Esophagus mucosa (tissue), 1 donor: ENCODE data around the gene PIN1. TPM values are rescaled to one million over a fixed set of nuclear protein-coding genes. Genes with fewer than 3 reads are reported as not detected.
"Not testable (repeated sequence)": the region's sequence is repeated elsewhere in the genome, so short reads cannot be mapped to it uniquely, and the experiment has no call there.

Source experiments
- ATAC-seq: fragments of 200-7000 bp; cut with Tn5 transposase; one replicate; pipeline ENCODE4 v1.9.1; 2020
- total RNA-seq: library from RNA; stranded (reverse); gene quantifications from one replicate; pipeline ENCODE4 v1.2.4, GENCODE V29; 2023
- donor health status: DM: yes; HTN: yes; CAD: no.

PIN1 gene
- total RNA-seq, 1 donor from 2014 or later: 54.4 TPM

DNA sequence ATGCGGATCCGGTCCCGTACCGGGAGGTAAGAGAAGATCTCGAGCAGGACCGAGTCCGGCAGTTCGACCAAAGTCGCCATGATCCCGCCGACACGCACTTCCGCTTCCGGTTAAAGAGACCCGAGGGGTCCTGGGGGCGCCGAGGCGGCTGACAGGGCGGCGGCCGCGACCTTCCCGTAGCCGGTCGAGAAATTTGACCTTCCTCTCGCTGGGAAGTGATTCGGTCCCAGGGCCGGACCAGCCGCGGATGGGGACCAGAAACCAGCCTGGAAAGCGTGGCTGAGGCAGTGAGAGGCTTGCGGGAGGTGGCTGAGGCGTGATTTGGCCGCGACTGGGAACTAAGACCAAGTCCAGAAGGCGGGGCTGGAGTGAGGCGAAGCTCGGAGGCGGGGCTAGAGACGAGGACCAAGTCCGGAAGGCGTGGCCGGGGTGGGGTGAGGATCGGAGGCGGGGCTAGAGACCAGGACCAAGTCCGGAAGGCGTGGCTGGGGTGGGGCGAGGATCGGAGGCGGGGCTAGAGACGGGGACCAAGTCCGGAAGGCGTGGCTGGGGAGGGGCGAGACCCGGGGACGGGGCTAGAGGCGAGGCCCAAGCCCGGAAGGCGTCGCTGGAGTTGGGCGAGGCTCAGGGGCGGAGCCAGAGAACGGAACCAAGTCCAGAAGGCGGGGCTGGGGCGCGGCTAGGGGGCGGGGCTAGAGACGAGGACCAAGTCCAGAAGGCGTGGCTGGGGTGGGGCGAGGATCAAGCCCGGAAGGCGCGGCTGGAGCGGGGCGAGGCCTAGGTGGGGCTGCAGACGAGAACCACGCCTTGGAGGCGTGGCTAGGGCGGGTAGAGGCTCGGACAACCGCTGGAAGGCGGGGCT is 16.2 kb upstream of the PIN1 start, which contains the start of gene FBXL12:
FBXL12 (minus strand) TSS at position 346 of the 862 bp plus-strand sequence; CDS start at position 80, 266 bp downstream.
- ATAC-seq: peak; percentile 96

DNA sequence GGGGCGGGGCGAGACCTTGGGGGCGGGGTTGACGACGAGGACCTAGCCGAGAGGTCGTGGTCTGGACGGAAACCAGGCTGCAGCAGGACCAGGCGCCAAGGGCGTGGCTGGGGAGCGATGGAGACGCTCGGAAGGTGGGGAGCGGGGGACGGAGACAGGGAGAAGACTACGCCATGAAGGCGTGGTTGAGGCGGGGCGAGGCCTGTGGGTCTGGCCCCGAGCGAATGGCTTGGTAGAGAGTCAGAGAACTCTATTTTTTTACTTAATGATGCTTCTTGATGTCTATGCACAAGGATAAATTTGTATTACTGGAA is 15.6 kb upstream of the PIN1 start:
- no peak for ATAC-seq

DNA sequence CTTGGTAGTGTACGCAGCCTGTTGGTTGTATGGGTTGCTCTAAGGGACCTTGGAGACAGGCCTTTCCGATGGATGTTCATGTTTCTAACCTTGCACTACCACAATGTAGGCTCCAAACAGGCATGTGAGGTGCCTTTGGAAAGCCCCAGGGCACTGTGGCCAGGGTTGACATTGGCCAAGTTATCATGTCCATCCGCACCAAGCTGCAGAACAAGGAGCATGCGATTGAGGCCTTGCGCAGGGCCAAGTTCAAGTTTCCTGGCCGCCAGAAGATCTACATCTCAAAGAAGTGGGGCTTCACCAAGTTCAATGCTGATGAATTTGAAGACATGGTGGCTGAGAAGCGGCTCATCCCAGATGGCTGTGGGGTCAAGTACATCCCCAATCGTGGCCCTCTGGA is 15.1 kb upstream of the PIN1 start:
- ATAC-seq: not testable (repeated sequence)

DNA sequence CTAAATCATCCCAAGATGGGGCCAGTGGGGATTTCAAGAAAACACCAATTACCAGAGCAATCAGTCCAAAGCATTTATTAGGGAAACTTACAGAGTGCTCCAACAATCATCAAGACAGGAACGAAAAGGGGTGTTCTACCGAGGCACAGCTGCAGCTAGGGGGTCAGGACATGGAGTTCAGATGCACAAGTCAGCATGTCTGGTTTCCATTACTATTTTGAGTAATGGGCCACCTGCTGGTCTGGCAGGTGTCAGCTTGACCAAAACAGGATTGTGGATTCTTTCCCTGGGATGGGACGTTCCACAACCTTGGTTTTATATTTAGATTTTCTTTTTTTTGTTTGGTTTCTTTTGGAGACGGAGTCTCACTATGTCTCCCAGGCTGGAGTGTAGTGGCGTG is 11.3 kb upstream of the PIN1 start:
- no peak for ATAC-seq

DNA sequence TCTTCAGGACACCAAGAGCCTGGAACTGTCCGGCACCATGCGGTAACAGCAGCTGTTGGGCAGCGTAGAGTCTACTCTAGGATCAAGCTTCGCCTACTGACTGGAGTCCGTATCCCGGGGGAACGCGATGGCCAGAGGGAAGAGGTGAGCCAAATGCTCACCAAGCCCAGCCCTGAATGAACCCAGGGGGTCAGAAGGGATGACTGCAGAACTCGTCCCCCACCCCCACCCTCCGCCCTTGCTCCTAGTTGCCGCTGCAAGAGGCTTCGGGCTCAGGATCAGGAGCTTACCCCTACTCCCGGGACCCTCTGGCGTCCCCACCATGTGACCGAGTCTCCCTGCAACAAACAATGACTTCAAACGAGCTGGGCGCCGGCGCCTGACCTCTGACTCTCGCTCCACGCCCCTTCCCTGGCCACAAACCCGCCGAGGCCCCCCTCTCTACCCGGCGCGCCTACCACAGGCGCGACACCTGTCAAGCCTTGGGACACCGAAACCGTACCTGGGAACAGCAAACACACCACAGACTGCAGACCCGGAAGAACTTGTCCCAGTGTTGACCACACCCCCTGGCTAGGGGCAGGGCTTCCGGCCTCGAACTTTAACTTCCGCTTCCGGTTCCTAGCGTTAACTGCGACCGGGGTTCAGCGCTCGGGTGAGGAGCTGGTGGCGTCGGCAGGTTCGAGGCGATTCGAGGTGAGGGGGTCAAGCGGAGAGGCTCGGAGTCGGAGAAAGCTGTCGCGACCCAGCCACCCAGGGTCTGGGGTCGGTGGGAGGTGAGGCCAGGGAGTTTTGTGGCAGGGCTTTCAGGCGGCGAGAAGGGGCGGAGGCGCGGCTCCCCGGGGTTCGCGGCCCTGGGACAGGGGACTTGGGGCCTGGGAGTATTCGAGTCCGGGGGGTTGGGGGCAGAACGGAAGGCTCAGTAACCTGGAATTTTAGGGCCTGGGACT is 7.6 kb upstream of the PIN1 start, which contains the start of gene UBL5:
UBL5 (plus strand) TSS at position 630 of the 950 bp plus-strand sequence. CDS start 420 bp downstream, outside the sequence.
- ATAC-seq: peak; percentile 98

DNA sequence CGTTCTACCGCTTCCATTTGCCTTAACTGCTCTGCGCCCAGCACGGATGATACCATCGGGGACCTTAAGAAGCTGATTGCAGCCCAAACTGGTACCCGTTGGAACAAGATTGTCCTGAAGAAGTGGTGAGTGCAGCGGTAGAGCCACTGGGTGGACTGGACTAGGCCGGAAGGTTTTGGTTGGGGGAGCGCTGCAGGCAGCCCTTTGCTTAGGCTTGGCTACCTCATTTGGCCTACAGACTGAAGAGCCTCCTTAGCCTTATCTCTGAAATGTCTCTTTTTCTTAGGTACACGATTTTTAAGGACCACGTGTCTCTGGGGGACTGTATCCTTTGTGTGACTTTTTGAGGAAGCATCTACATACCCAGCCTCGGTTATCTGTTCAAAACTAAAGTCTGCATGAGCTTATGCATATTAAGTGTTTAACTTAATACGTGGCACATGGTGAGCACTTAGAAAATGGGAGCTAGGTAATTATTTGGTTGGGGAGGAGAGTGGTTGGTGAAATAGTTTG is 6.5 kb upstream of the PIN1 start:
- ATAC-seq: no peak

DNA sequence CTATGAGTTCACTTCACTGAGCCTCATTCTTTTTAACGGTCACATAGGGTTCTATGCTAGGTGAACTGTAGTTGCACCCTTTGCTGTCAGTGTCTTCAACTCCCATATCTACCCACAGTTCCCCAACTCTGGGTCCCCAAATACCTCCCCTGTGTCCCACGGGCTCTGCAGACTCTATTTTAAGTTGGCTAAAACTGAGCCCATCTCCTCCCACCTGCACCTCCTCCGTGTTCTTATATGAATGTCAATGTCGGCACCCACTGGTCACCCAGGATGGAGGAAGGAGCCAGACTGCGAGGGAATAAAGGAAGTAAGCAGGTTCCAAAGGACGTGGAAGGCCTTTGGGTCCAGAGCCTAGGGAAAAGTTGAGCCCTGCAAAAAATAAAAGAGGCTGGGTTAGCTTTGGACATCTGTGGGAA is 802 bp upstream of the PIN1 start:
- ATAC-seq: no peak

DNA sequence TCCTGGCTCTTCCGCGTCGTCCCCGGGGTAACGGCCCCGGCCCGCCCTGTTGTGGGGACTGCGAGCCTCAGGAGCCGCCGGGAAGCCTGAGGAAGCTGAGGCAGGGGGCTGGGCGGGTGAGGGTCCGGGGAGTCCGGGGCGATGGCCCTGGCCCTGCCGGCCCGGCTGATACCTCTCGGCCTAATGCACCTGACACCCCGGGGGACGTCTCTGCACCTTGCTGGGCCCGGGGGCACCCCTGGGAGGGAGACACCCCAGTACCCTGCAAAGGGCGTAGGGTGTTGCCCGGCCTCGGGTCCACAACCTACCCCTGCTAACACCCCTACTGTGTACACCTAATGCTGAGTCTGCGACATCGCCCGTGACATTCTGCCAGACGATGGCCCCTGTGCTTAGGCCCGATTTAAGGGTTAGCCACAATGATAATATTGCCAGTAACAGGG is 410 bp downstream of the PIN1 start:
- ATAC-seq: peak; percentile 7

DNA sequence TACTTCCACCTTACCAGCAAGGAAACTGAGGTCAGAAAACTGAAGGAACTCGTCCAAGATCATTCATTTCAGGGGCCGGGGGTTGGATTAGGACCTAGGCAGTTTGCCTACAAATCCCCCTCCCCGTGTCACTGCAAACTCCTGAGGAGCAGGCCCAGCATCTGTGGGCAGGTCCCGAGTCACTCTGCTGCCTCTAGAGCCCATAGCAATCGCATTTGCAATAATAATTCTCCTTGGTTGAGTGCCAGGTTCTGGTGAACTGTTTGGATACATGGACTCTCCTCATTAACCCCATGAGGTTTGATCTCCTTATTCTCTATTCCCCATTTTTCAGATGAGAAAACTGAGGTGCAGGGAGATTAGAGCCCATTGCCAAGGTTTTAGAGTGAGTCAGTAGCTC is 903 bp downstream of the PIN1 start:
- ATAC-seq: no peak

DNA sequence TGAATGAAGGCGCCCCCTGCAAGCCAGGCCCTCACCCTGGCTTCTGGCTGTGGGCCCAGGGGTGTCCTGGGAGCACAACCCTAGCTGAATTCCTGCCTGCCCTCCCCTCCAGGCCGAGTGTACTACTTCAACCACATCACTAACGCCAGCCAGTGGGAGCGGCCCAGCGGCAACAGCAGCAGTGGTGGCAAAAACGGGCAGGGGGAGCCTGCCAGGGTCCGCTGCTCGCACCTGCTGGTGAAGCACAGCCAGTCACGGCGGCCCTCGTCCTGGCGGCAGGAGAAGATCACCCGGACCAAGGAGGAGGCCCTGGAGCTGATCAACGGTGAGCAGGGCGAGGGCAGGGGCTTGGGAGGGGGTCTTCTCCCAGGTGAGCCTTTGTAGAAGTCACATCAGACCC is 3.2 kb downstream of the PIN1 start:
- no peak for ATAC-seq

DNA sequence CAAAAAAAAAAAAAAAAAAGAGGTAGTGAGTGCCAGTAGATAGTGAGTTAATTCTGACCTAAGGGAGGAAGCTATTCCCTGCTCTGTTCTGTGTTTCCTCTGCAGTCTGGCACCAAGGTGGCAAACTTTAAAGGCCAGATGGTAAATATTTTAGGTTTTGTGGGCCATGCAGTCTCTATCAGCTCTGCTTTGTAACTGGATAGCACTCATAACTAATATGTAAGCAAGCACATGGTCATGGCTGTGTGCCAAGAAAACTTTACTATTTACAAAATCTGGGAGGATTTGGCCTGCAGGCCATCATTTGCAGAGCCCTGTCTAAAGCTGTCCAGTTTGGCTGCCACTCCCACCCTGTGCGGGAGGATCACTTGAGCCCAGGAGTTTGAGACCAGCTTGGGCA is 4.3 kb downstream of the PIN1 start:
- ATAC-seq: no peak

DNA sequence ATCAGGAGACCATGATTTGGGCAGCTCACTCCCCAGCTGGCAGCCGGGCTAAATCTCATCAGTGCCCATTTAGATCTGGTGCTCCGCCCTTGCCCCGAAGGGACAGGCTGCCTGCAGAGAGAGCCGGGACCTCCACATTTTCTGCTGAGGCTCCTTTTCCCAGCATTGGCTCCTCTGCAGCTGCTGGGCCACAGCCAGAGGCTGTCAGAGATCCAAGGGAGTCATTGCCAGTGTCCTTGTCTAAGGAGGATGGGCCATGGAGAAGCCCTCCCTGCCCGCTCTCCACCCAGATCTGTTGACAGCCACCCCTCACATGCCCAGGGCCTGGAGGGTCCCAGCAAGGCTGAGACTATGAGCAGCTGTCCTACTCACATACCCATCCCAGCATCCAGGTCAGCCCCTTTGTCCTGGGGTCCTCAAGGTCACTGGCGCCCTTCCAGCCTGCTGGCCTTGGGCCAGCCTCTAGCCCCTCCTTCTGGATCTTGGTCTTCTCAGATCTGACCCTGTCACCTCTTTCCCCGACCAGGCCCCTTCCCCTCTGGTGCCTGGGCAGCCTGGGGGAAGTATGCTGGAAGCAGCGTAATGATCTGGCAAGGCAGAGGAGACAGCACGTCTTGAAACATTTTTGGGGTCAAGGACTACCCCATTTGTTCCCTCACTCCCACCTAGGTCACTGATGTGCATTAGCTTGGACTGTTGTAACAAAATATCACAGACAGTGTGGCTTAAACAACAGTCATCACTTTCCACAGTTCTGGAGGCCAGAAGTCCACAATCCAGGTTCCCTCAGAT is 7.9 kb downstream of the PIN1 start:
- ATAC-seq: no peak

DNA sequence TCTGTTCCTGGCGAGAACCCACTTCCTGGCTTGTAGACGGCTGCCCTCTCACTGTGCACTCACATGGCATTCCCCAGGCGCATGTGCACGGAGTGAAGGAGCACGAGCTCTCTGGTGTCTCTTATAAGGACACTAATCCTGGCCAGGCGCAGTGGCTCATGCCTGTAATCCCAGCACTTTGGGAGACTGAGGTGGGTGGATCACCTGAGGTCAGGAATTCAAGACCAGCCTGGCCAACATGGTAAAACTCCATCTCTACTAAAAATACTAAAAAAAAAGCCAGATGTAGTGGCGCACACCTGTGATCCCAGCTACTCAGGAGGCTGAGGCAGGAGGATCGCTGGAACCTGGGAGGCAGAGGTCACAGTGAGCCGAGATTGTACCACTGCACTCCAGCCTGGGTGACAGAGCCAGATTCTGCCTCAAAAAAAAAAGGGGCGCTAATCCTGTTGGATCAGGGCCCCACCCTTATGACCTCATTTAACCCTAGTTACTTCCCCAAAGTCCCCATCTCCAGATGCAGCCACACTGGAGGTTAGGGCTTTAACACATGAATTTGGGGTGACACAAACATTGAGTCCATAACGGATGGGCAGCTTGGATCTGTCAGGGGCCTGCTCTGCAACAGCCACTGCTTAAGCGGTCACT is 8.6 kb downstream of the PIN1 start:
- not testable (repeated sequence) for ATAC-seq

DNA sequence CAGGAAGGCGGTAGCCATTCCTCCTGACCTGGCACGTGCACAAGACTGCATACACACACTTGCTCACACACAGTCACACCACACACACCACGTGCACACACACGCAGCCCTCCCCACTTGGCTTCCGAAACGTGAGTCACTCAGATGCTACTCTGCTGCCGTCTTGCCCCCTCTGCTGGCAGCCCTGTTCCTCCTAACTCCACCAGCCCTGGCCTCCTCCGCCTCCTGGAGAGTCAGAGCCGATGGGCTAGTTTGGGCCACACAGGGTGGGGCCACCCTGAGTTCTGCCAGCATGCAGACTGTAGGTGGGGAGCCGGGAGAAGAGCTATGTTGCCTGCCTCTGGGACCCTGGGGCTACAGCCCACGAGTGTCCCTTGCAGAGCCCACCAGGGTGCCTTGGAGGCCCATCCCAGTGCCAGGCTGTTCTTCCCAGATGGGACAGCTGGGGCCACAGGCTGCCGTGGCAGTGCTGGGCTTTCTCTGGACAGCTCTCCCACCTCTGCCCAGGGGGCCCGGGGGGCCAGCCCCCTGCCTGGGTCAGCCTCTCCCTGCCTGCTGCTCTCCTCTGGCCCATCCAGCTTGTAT is 12.1 kb downstream of the PIN1 start:
- ATAC-seq: peak; percentile 90

DNA sequence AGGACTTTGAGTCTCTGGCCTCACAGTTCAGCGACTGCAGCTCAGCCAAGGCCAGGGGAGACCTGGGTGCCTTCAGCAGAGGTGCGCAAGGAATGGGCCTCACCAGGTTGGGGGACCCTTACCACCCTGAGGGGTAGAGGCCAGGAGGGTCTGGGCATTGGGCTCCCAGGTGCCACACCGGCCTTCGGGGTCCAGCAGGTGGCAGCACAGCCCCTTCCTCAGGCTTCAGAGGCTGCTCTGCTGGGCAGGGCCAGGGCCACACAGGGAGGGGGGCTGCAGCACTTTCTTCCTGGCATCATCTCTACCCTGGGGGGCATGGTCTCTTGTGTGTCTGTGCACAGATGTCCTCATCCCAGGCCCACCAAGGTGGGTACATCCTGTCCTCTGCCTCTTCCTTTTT is 12.9 kb downstream of the PIN1 start:
- no peak for ATAC-seq

DNA sequence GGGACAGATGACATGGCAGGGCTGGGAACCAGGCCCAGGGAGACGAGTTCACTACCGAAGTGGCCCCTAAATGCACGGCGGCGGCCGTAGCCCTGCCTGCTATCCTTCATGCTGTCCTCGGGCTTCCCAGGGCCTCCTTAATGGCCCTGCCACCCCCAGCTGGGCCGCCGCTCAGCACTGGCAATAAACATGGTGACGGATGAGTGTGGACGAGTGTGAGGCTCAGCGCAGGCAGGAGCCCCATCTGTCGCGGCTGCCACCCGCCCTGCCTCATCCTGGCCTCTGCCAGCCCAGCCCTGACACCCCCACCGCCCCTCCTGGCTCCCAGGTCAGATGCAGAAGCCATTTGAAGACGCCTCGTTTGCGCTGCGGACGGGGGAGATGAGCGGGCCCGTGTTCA is 13.6 kb downstream of the PIN1 start:
- ATAC-seq: no peak

DNA sequence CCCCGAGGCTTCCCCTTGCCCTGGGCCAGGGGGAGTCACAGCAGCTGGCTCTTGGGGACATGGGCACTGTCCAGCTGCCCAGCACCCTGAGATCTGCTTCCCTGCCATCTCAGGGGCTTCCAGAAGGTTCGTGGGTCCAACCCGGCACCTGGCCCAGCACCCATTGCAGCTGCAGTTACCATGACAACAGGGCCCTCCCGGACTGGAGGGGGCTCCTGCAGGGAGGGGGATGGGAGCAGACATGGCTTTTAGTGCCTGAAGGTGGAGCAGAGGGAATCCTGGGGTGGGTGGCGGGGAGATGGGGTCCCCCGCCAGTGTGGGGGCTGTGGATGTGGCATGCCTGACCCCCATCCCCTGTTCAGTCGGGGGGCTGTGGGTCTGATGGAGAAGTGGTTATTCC is 14.7 kb downstream of the PIN1 start:
- no peak for ATAC-seq

DNA sequence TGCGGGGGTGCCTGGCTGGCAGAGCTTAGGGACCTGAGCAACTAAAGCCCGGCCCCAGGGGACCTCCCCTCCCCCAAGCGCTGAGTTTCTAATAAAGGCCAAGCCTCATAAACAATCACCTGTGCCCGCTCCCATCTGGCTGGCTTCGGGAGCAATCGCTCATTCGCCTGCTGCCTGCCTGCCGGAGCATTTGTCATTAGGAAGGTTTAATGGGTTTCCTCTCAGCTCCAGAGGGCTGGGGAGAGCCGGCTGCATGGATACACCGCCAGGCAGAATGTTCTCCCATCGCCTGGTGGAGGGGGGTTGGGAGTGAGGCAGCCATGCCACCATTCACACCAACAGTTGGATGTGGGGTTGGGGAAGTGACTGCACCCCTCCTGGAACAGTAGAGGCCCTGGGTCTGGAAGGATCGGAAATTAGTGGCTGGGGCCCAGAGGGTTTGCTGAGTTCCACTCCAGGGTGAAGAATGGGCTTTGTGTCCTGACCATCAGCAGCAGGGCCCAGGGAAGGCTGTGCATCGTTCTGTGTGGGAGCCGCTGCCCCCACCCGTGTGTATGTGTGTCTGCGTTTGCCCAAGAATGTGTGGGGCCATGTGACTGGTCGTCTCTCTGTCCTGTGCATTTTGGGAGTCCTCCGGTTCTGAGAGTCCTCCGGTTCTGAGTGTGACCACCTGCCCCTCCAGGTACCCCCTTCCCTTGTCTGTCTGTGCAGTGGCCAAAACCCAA is 15.3 kb downstream of the PIN1 start:
- no peak for ATAC-seq

DNA sequence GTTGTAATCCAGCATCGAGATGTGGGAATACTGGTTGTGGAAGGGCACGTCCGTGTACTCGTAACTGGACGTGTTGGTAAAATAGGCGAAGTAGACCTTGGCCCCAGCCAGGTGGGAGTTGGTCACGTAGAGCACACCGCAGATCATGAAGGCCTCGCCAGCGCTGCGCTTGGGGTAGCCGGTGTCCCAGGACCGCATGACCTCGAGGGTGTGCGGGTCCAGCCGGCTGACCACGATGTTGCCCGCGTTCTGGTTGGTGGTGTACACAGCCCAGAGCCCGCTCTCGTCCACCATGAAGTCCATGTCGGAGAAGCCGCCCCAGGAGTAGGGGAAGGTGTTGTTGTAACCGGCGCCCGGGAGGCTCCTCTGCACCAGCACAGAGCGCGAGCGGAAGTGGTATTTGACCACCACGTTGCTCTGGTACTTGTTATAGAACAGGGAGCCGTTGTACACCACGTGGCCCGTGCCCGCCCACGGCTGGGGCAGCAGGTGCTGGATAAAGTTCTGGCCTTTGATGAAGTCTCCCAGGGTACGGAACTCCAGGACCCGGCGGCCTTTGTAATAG is 19.2 kb downstream of the PIN1 start:
- ATAC-seq: no peak

DNA sequence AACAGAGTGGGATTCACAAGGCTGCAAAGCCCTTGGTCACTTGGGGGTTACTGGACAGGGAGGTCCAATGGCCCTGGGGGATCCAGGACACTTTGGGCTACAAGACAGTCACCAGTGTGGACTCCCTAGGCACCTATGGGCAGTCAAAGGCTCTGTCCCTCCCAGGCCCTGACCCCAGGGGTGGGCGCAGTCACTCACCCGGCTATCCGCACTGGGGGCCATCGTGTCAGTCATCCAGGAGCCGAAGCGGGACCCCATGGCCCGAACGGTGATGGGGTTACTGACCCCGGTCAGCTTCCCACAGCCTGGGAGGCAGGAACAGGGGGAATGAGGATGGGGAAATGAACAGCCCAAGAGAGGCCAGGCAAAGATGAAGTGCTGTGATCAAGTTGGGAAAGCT is 21.5 kb downstream of the PIN1 start:
- no peak for ATAC-seq
